B cell (primary cell): ENCODE data around the gene TMEM185B. TPM values are rescaled to one million over a fixed set of nuclear protein-coding genes. Genes with fewer than 3 reads are reported as not detected.

Experiments
- ATAC-seq: fragments of 200-7000 bp; cut with Tn5 transposase; one replicate; pipeline ENCODE4 v1.10.0; 2021; ENCODE audit warnings: low read depth, mild to moderate bottlenecking, moderate number of reproducible peaks, moderate library complexity
- CTCF ChIA-PET: fragments of 350-600 bp; sonication (Branson Sonifier 250); formaldehyde crosslinking; loops from one replicate; lab custom pipeline; 2021; ENCODE audit warnings: antibody characterized with exemption, inconsistent platforms; lab: Charles Lee
- POLR2A ChIA-PET: fragments of 350-600 bp; sonication (Branson Sonifier 250); formaldehyde crosslinking; loops from one replicate; lab custom pipeline; 2021; ENCODE audit warnings: antibody characterized with exemption; lab: Charles Lee
- DNase-seq: peaks from one replicate; pipeline ENCODE4 v3.0.0; 2013
- H2AFZ ChIP-seq: 2 replicates; pipeline ENCODE4 v1.6.1; 2012; ENCODE audit warnings: mild to moderate bottlenecking, low read depth, low read length; ENCODE audit not compliant: insufficient read depth, poor library complexity, severe bottlenecking
- H3K27ac ChIP-seq, 2 donors: 1 replicate in 1 of 2; 2 replicates in 1 of 2; pipeline ENCODE4 v1.5.1; 2012 to 2013; ENCODE audit warnings: low read length in 2 of 2, mild to moderate bottlenecking in 2 of 2, moderate library complexity in 1 of 2
- H3K27me3 ChIP-seq, 4 experiments: fragments of 200-600 bp in 1 of 4; sonication (generic) in 1 of 4; replicated peaks in 1 of 4; 1 replicate in 2 of 4; 2 replicates in 2 of 4; pipeline versions ENCODE4 v1.6.1 to v1.7.0; 2013 to 2016; ENCODE audit warnings: low read length in 3 of 4, mild to moderate bottlenecking in 2 of 4, mixed read lengths in 1 of 4, moderate library complexity in 1 of 4; ENCODE audit not compliant: insufficient read depth in 4 of 4, control insufficient read depth in 3 of 4; ENCODE audit errors: control extremely low read depth in 1 of 4
- H3K36me3 ChIP-seq, 2 experiments: replicated peaks in 1 of 2; 1 replicate in 1 of 2; 2 replicates in 1 of 2; pipeline versions ENCODE4 v1.6.1 to v1.7.1; 2013; ENCODE audit warnings: low read length in 1 of 2; ENCODE audit not compliant: insufficient read depth in 2 of 2, control insufficient read depth in 1 of 2; ENCODE audit errors: control extremely low read depth in 1 of 2, extremely low read depth in 1 of 2
- H3K4me1 ChIP-seq, 2 donors: fragments of 200-600 bp in 1 of 2; sonication (generic) in 1 of 2; 1 replicate in 1 of 2; 2 replicates in 1 of 2; pipeline versions ENCODE4 v1.5.1 to v1.6.1; 2013 to 2017; ENCODE audit warnings: low read length in 2 of 2; ENCODE audit not compliant: control insufficient read depth in 2 of 2, insufficient read depth in 2 of 2
- H3K4me2 ChIP-seq: replicated peaks from 2 replicates; pipeline ENCODE3; 2012; ENCODE audit warnings: mild to moderate bottlenecking, low read depth, low read length; ENCODE audit not compliant: poor library complexity, severe bottlenecking
- H3K4me3 ChIP-seq, 5 experiments: fragments of 200-600 bp in 1 of 5; sonication (generic) in 1 of 5; 1 replicate in 3 of 5; 2 replicates in 2 of 5; pipeline versions ENCODE4 v1.5.1 to v1.7.0; 2011 to 2016; ENCODE audit warnings: low read length in 4 of 5, mild to moderate bottlenecking in 4 of 5, low read depth in 2 of 5, control low read depth in 1 of 5, moderate library complexity in 1 of 5; ENCODE audit not compliant: insufficient read depth in 1 of 5; ENCODE audit errors: control extremely low read depth in 1 of 5, extremely low read depth in 1 of 5
- H3K79me2 ChIP-seq: fragments of 200-600 bp; sonication (generic); one replicate; pipeline ENCODE4 v1.6.0; 2016; ENCODE audit warnings: low read length; ENCODE audit not compliant: control insufficient read depth, insufficient read depth
- H3K9ac ChIP-seq: fragments of 200-600 bp; sonication (generic); 2 replicates; pipeline ENCODE4 v1.6.1; 2017; ENCODE audit warnings: mild to moderate bottlenecking, low read length, moderate library complexity
- H3K9me3 ChIP-seq, 3 donors: one replicate each; pipeline versions ENCODE4 v1.6.1 to v1.7.1; 2013; ENCODE audit warnings: low read length in 2 of 3; ENCODE audit not compliant: control insufficient read depth in 2 of 3, insufficient read depth in 1 of 3; ENCODE audit errors: control extremely low read depth in 1 of 3
- H4K20me1 ChIP-seq: 2 replicates; pipeline ENCODE4 v1.6.0; 2012; ENCODE audit warnings: mild to moderate bottlenecking, low read length; ENCODE audit not compliant: insufficient read depth, control insufficient read depth, poor library complexity, severe bottlenecking
- H3K27ac Mint-ChIP-seq: one replicate; pipeline ENCODE4 v1.8.0; 2021; ENCODE audit warnings: mixed read lengths
- H3K27me3 Mint-ChIP-seq: one replicate; pipeline ENCODE4 v1.8.0; 2021; ENCODE audit warnings: mixed read lengths
- H3K4me1 Mint-ChIP-seq: one replicate; pipeline ENCODE4 v1.8.0; 2021; ENCODE audit warnings: mixed read lengths
- H3K4me3 Mint-ChIP-seq: one replicate; pipeline ENCODE4 v1.8.0; 2021; ENCODE audit warnings: mixed read lengths
- H3K9me3 Mint-ChIP-seq: one replicate; pipeline ENCODE4 v1.8.0; 2022; ENCODE audit warnings: mixed read lengths; ENCODE audit not compliant: insufficient read depth
- CTCF ChIP-seq: fragments of 200-600 bp; IDR thresholded peaks from one replicate; pipeline ENCODE4 v1.8.0; 2022; ENCODE audit warnings: antibody characterized with exemption, mild to moderate bottlenecking
- EZH2 ChIP-seq: IDR thresholded peaks from 2 replicates; pipeline ENCODE4 v1.6.1; 2012; ENCODE audit warnings: borderline replicate concordance, low read depth, mild to moderate bottlenecking, moderate library complexity, low read length; ENCODE audit not compliant: insufficient read depth, poor library complexity, severe bottlenecking
- WGBS: methylation state at CpG from one replicate; pipeline ENCODE4 v1.1.5; 2013; ENCODE audit warnings: missing lambda C conversion rate; ENCODE audit not compliant: insufficient coverage; 5-methylcytosine and 5-hydroxymethylcytosine counted together
- intact Hi-C: fragments of 100-400 bp; cut with micrococcal nuclease; formaldehyde crosslinking; loops from one replicate; pipeline ENCODE4 v1.10.0; 2022
- polyA plus RNA-seq: library from polyadenylated mRNA; depleted of rRNA; stranded (reverse); fragments of >200 nt; gene quantifications from 2 replicates; pipeline ENCODE4 v1.2.3, GENCODE V29; 2012
- total RNA-seq, 2 donors: library from RNA; stranded (reverse); fragments of 120-200 nt in 1 of 2; gene quantifications; 1 replicate in 1 of 2; 2 replicates in 1 of 2; pipeline versions ENCODE4 v1.2.3 to v1.2.4, GENCODE V29; 2013 to 2022

Gene TMEM185B
- total and polyA plus RNA-seq, 2 donors (not counting 1 experiment from before 2014, with no cell fraction given): 29.6 to 36.4 TPM

GRCh38 chr2:120209427-120210269, 13.6 kb downstream of the TMEM185B start:
- Histone ChIP-seq H3K9ac (no peak overlapping the region), H3K4me1 (peaks cover 4 to 7% of the 10 kb centered on the region in 2 donors), H3K27me3 (no peaks in the 10 kb centered on the region), H3K79me2 (no peaks in the 10 kb centered on the region), H3K4me2 (no peak overlapping the region), H3K27ac (peak overlapping the region in 1 of 2 donors; percentile 23), H3K9me3 (peaks cover 0 to 3% (median 0%) of the 10 kb centered on the region in 3 donors), H2AFZ (no peak overlapping the region), H3K36me3 (no peaks in the 10 kb centered on the region), H4K20me1 (no peaks in the 10 kb centered on the region), H3K4me3 (no peak overlapping the region)
- no peak overlapping the region for H3K4me3 Mint-ChIP-seq
- TF ChIP-seq CTCF (no peak), EZH2 (no peak)
- ATAC-seq (no peak), DNase-seq (peak; percentile 3)
- no peaks in the 10 kb centered on the region for H3K27me3 Mint-ChIP-seq
- ChIA-PET CTCF (no interaction called here), POLR2A (interaction anchor here (0.6 kb wide), 1 partner anchor 62 kb away, joined by 6 read pairs; no protein-coding TSS in a partner anchor)
- 73% methylated on average over 12 of the region's 12 CpGs for WGBS
- H3K4me1 Mint-ChIP-seq: peaks cover 5% of the 10 kb centered on the region
- no peak overlapping the region for H3K27ac Mint-ChIP-seq
- H3K9me3 Mint-ChIP-seq: no peaks in the 10 kb centered on the region
- intact Hi-C loops: no loop called here
